MM.1S (cell line): ENCODE results near the gene LRRC63.

Source experiments
- DNase-seq: peaks from one replicate; pipeline ENCODE4 v3.0.0-alpha.2; 2015
- H2AFZ ChIP-seq: fragments of 300-600 bp; sonication (generic); 2 replicates; pipeline ENCODE4 v1.6.0; 2016; ENCODE audit warnings: antibody characterized with exemption, low read length
- H3F3A ChIP-seq: fragments of 300-600 bp; sonication (generic); 2 replicates; pipeline ENCODE4 v1.6.1; 2016; ENCODE audit warnings: mild to moderate bottlenecking, antibody characterized with exemption, low read length, moderate library complexity, mixed read lengths; ENCODE audit not compliant: insufficient read depth
- H3K27ac ChIP-seq: fragments of 300-600 bp; sonication (generic); 2 replicates; pipeline ENCODE4 v1.5.1; 2016; ENCODE audit warnings: mild to moderate bottlenecking, low read length
- H3K27me3 ChIP-seq: fragments of 300-600 bp; sonication (generic); replicated peaks from 2 replicates; pipeline ENCODE4 v1.6.0; 2016; ENCODE audit warnings: low read length; ENCODE audit not compliant: insufficient read depth
- H3K36me3 ChIP-seq: fragments of 300-600 bp; sonication (generic); replicated peaks from 2 replicates; pipeline ENCODE4 v1.6.1; 2016; ENCODE audit warnings: mild to moderate bottlenecking, low read length, mixed read lengths; ENCODE audit not compliant: insufficient read depth
- H3K4me1 ChIP-seq: fragments of 300-600 bp; sonication (generic); 2 replicates; pipeline ENCODE4 v1.6.1; 2016; ENCODE audit warnings: low read length, mixed read lengths
- H3K4me2 ChIP-seq: fragments of 300-600 bp; sonication (generic); 2 replicates; pipeline ENCODE4 v1.6.0; 2016; ENCODE audit warnings: low read depth, low read length
- H3K4me3 ChIP-seq: fragments of 300-600 bp; sonication (generic); 2 replicates; pipeline ENCODE4 v1.5.1; 2016; ENCODE audit warnings: low read length, mixed read lengths
- H3K79me2 ChIP-seq: fragments of 300-600 bp; sonication (generic); 2 replicates; pipeline ENCODE4 v1.6.1; 2016; ENCODE audit warnings: mixed run types, low read length, mixed read lengths
- H3K9ac ChIP-seq: fragments of 300-600 bp; sonication (generic); 2 replicates; pipeline ENCODE4 v1.6.1; 2016; ENCODE audit warnings: low read length, mixed read lengths
- H3K9me2 ChIP-seq: fragments of 300-600 bp; sonication (generic); replicated peaks from 2 replicates; pipeline ENCODE4 v1.6.1; 2016; ENCODE audit warnings: mild to moderate bottlenecking, low read length, mixed read lengths; ENCODE audit not compliant: insufficient read depth
- H3K9me3 ChIP-seq: fragments of 300-600 bp; sonication (generic); replicated peaks from 2 replicates; pipeline ENCODE4 v1.6.1; 2016; ENCODE audit warnings: mild to moderate bottlenecking, low read length, mixed read lengths; ENCODE audit not compliant: insufficient read depth
- H4K20me1 ChIP-seq: fragments of 300-600 bp; sonication (generic); 2 replicates; pipeline ENCODE4 v1.6.1; 2016; ENCODE audit warnings: mild to moderate bottlenecking, low read length, moderate library complexity, mixed read lengths; ENCODE audit not compliant: insufficient read depth
- EZH2 ChIP-seq: fragments of 300-600 bp; sonication (generic); optimal IDR thresholded peaks from 2 replicates; pipeline ENCODE3; 2017; ENCODE audit warnings: low read depth, mild to moderate bottlenecking, antibody characterized with exemption, low read length, mixed read lengths
- EZH2phosphoT487 ChIP-seq: fragments of 300-600 bp; sonication (generic); IDR thresholded peaks from 2 replicates; pipeline ENCODE4 v1.6.1; 2018; ENCODE audit warnings: antibody characterized with exemption, low read length
- TF ChIP-seq, protein P1 (sequence below): fragments of 300-600 bp; sonication (generic); IDR thresholded peaks from 2 replicates; pipeline ENCODE4 v1.5.1; 2016; ENCODE audit warnings: antibody characterized with exemption, low read length, mixed read lengths

The LRRC63 gene

DNA sequence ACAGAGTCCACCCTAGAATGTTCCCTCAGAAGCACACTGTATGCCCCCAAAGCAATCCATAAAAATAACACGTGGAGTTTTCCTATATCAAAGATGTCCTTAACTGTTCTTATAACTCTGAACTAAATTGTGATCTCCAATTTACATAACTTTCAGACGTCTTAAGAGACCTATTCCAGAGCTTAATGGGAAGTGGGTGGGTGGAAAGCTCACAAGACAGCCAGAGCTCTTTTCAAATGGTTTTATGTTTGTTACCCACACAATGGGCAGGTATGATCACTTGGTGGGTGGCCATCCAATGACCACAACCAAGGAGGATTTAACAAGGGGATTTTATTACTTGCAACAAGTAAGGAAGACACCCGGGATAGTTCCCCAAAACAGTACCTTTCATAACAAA lies 81.7 kb downstream of the LRRC63 start:
- no peak overlapping the region for H3K27ac ChIP-seq
- H3K4me2 ChIP-seq, result no peak overlapping the region
- no peaks in the 10 kb centered on the region for H3K36me3 ChIP-seq
- no peaks in the 10 kb centered on the region for H3K9me2 ChIP-seq
- H3K79me2 ChIP-seq, result no peaks in the 10 kb centered on the region
- no peaks in the 10 kb centered on the region for H3F3A ChIP-seq
- H4K20me1 ChIP-seq, result no peaks in the 10 kb centered on the region
- H3K27me3 ChIP-seq, result no peaks in the 10 kb centered on the region
- no peaks in the 10 kb centered on the region for H3K9me3 ChIP-seq
- no peak overlapping the region for H2AFZ ChIP-seq
- peaks cover 3% of the 10 kb centered on the region; the same call in 1 of the 2 replicates for H3K4me1 ChIP-seq
- no peak for DNase-seq
- TF ChIP-seq, protein P1, sequence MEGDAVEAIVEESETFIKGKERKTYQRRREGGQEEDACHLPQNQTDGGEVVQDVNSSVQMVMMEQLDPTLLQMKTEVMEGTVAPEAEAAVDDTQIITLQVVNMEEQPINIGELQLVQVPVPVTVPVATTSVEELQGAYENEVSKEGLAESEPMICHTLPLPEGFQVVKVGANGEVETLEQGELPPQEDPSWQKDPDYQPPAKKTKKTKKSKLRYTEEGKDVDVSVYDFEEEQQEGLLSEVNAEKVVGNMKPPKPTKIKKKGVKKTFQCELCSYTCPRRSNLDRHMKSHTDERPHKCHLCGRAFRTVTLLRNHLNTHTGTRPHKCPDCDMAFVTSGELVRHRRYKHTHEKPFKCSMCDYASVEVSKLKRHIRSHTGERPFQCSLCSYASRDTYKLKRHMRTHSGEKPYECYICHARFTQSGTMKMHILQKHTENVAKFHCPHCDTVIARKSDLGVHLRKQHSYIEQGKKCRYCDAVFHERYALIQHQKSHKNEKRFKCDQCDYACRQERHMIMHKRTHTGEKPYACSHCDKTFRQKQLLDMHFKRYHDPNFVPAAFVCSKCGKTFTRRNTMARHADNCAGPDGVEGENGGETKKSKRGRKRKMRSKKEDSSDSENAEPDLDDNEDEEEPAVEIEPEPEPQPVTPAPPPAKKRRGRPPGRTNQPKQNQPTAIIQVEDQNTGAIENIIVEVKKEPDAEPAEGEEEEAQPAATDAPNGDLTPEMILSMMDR, result no peak
- TF ChIP-seq EZH2, result no peak
- TF ChIP-seq EZH2phosphoT487, result no peak
- H3K9ac ChIP-seq, result no peak overlapping the region
- H3K4me3 ChIP-seq, result no peak overlapping the region

DNA sequence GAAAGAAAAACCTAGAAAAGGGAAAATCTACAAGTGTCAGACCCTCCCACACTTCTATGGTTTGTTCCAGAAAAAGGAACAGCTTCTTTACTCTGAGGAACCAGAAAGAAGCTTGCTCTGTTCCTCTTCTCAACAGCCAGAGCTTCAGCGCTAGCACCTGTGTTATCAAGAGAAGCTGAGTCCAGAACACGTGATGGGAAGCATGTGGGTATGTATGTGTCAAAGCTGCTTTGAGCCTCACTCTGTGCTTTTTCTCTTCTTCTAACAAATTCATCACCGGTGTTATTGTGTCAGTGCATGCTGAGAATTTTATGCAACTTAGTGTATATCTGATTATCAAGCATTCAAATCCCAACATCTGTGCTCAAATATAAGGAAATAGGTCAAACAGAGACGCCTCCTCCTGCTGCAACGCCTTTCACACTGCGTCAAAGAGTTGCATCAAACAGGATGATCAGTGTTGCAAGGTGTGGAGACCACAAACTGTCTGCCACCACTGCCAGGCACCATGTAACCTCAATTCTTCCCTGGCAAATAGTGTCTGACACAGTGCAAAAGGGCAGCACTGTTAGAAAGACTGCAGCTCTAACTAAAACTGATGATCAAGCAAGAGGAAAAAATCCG lies 83.9 kb downstream of the LRRC63 start:
- Histone ChIP-seq H3K9ac (no peak overlapping the region), H2AFZ (no peak overlapping the region), H3K9me2 (no peaks in the 10 kb centered on the region), H3K27ac (no peak overlapping the region), H3K4me2 (no peak overlapping the region), H3K9me3 (no peaks in the 10 kb centered on the region), H3F3A (no peaks in the 10 kb centered on the region), H3K4me3 (no peak overlapping the region), H3K27me3 (no peaks in the 10 kb centered on the region), H3K4me1 (no peaks in the 10 kb centered on the region), H4K20me1 (no peaks in the 10 kb centered on the region), H3K79me2 (no peaks in the 10 kb centered on the region), H3K36me3 (no peaks in the 10 kb centered on the region)
- TF ChIP-seq, protein P1, result no peak
- TF ChIP-seq EZH2phosphoT487, result no peak
- no peak for TF ChIP-seq EZH2
- no peak for DNase-seq

DNA sequence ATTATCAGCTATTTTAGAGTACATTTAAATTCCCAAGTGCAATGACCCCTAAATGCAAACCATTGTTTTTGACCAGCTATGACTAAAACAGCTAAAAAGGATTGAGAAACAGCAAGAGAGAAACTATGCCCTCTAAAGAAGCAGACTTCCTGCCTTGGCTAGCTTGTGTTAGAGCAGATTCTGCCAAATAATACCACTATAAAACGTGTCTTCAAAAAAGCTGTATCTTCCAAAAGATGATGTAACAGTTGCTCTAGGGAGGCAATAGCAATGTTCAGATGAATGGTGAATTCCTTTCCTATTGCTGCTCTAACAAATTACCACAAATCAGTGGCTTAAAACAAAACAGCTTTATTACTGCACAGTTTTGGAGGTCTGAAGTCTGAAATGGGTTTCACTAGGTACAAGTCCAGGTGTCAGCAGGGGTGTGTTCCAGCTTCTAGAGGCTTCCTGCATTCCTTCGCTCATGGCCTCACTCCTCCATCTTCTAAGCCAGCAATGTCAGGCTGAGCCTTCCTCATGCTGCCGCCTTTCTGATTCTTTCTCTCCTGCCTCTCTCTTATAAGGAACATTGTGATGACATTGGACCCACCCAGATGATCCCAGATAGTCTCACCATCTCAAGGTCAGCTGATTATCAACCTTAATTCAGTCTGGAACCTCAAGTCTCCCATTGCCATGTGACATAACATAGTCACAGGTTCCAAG lies 84.5 kb downstream of the LRRC63 start:
- no peak for TF ChIP-seq EZH2phosphoT487
- no peak for TF ChIP-seq EZH2
- TF ChIP-seq, protein P1, result no peak
- no peaks in the 10 kb centered on the region for H3K79me2 ChIP-seq
- no peak overlapping the region for H3K4me3 ChIP-seq
- H4K20me1 ChIP-seq, result no peaks in the 10 kb centered on the region
- no peaks in the 10 kb centered on the region for H3K9me2 ChIP-seq
- no peak overlapping the region for H3K27ac ChIP-seq
- no peak for DNase-seq
- H3K4me1 ChIP-seq, result no peaks in the 10 kb centered on the region
- no peak overlapping the region for H3K9ac ChIP-seq
- no peak overlapping the region for H2AFZ ChIP-seq
- no peak overlapping the region for H3K4me2 ChIP-seq
- H3F3A ChIP-seq, result no peaks in the 10 kb centered on the region
- no peaks in the 10 kb centered on the region for H3K27me3 ChIP-seq
- no peaks in the 10 kb centered on the region for H3K9me3 ChIP-seq
- no peaks in the 10 kb centered on the region for H3K36me3 ChIP-seq
